Stimulated activated CD8-positive, alpha-beta memory T cell treated with anti-CD3 and anti-CD28 coated beads, Interleukin-12 subunit alpha, Interleukin-12 subunit beta, amount 100 ng/mL, for 4 hours (primary cell): ENCODE measurements around the gene GP1BA.

Experiments used
- DNase-seq: peaks from one replicate; pipeline ENCODE4 v3.0.0-alpha.2; 2020; ENCODE audit warnings: low read depth

The GP1BA gene

DNA sequence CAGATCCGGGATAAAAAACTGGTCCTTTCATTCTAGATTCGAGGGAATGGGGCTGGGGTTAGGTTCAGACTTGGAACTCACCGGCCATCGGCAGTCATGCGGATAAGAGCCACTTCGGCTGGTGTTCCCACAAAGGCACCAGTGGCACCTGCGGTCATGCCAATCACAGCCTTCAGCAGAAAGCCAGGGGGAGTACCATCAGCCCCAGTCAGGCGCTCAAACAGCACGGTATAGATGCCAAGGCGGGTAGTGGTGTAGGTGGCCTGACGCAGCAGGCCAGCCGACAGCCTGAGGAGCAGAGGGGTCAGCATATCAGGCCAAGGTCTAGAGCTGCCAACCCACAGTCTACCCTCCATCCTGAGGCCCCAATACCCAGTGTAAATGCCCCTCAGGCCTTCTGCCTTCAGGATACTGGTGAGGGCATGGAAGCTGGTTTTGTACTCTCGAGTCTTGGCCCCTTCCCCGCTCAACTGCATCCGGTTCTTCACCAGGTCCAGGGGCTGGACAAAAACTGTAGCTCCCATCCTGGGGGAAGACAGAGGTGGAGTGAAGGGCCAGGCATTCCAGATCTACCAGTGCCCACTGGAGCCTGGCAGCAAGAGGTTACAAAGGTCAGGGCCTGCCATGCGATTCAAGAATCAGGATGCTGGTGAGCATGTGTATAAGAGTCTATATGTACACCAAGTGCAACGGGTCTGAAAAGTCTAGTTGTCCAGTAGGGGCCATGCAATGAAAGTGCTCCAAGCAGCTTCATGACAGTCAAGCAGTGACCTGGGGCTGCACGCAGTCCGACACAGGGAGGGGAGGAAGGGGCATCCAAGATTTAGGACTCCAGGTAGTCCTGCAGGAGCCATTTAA is 6.8 kb downstream of the GP1BA start:
- DNase-seq = no peak

DNA sequence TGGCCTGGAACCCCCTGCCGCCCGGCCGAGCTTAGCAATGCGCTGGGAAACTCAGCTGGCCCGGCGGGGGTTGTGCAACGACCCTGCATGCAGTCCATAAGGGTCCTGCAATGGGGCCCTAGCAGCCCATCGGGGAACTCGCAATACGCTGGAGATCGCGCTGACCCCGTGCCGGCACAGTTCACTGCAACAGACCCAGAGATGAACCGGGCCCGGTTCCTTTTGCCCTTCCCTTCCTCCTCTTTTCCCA is 7.4 kb downstream of the GP1BA start:
- no peak for DNase-seq

DNA sequence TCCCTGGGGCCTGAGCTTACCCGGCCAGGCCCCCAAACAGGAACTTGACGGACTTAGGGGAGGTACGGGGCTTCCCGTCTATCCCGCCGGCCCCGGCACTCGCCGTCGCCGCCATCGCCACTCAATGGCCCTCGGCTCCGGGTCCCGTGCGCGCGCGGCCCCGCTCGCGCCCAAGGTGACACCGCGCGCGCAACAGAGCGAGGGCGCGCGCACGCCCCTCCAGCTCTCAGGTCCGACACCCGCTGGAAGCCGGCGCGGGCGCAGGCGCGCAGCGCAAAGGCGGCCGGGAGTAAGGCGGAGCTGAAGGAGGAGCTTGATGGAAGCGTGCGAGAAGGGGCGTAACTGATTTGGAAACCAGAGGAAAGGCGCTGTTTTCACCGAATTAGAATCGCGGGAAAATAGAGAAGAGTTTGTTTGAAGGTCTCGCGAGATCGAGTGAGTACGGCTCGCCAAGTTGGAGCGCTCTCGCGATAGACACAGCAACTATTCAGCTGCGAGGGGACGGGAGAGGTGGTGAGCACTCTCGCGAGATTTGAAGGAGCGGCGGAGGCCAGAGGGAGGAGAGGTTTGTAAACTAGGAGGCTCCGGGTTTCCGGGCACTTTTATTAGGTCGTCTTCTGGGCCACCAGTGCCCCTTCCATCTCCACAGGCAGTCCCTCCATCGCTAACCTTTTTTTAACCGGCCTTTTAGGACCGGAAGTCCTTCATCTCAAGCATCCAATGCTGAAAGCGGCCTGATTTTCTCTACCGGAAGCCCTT is 7.9 kb downstream of the GP1BA start, which contains the start of the genes RNF167 and SLC25A11:
RNF167 (plus strand) TSS at position 473 of the 759 bp plus-strand sequence. CDS start 642 bp downstream, outside the sequence.
SLC25A11 (minus strand) TSS at position 251 of the 759 bp plus-strand sequence; CDS start at position 115, 136 bp downstream.
- peak; percentile 95 for DNase-seq

DNA sequence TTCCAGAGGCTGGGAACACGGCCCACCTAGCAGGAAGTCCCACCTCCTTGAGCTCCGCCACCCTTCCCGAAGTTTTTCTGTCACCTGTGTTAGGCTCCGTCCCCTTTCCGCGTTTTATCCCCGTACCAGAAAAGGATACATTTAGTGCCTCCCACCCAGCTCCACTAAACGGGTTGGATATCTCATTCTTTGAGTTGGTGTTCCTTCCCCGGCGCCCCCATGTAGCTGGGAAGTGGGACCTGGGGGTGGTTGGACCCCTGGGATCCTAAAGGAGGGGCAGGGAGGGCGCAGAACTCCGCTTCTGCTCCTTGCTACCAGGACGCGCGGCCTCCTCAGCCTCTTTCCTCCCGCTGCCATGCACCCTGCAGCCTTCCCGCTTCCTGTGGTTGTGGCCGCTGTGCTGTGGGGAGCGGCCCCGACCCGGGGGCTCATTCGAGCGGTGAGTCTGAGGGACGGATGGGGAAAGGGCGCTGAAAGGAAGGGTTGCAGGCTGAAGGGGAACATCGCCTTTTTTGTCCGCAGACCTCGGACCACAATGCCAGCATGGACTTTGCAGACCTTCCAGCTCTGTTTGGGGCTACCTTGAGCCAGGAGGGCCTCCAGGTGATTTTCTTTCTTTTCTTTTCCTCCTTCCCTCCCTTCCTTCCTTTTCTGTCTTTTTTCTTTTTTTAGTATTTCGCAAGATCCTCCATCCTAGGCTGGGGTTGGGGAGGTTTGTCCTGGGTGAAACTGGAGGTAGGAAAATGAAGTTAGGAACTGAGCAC is 8.7 kb downstream of the GP1BA start:
- DNase-seq = no peak

DNA sequence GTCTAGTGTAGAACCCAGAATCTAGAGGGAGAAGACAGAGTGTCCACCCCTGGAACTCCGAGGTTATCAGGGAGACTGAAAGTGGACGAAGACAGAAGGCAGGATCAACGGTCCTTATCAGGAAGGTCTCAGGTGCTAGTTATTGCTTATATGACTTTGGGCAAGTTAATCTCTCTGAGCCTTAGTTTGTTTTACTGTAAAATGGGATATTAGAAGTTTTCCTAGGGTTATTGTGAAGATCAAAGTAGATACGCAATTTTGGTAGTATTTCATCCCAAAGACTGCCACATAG is 9.2 kb downstream of the GP1BA start:
- DNase-seq = no peak

DNA sequence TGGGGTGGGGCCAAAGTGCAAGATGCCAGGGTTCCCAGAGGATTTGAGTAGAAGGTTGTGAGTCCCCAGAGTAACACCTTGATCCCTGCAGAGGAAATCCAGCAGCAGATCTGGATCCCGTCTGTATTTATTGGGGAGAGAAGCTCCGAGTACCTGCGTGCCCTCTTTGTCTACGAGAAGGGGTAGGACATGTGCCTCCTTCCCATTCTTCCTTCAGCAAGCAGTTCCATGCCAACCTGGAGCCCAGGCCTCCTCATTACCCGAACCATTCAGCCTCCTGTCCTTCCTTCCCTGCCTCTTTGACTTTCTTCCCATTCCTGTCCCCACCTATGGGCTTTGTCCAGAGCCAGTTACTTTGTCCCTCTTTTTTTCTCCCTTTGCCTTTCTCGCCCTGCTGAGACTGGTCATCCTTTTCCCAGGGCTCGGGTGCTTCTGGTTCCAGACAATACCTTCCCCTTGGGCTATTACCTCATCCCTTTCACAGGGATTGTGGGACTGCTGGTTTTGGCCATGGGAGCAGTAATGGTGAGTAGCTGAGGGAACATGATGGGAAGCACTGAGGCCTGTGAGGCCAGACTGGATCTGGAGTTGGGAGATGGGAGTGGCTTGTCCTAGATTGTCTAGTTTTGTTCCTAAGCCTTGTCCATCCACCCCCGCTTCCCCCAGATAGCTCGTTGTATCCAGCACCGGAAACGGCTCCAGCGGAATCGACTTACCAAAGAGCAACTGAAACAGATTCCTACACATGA is 10.9 kb downstream of the GP1BA start:
- no peak for DNase-seq

DNA sequence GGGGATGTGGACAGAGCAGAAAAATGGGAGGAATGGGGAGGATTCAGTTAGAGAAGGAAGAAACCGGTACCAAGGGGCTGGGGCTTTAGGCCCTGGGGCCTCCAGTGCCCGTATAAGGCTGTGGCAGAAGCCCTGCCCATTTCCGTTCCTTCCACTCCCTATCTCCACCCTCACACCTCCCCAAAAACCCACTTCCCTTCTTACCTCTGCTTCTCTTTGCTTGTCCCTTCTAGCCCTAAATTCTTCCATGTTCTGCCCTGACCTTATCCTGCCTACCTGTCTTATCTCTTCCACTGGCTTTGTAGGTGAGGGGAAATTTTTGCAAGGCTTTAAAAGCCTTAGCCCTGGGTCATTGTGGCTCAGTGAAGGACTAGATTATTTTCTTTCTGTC is 12.1 kb downstream of the GP1BA start:
- DNase-seq = no peak

DNA sequence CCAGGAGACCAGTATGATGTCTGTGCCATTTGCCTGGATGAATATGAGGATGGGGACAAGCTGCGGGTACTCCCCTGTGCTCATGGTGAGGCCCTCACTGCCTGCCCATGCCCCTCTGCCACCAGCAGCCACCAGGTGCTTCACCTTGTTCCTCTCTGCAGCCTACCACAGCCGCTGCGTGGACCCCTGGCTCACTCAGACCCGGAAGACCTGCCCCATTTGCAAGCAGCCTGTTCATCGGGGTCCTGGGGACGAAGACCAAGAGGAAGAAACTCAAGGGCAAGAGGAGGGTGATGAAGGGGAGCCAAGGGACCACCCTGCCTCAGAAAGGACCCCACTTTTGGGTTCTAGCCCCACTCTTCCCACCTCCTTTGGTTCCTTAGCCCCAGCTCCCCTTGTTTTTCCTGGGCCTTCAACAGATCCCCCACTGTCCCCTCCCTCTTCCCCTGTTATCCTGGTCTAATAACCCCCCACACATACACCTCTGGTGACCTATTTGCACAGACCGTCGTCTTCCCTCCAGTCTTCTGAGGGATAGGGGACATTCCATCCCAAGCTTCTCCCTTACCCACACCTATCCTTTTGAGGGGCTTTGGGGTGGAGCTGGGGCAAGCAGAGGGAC is 12.6 kb downstream of the GP1BA start:
- DNase-seq = no peak

DNA sequence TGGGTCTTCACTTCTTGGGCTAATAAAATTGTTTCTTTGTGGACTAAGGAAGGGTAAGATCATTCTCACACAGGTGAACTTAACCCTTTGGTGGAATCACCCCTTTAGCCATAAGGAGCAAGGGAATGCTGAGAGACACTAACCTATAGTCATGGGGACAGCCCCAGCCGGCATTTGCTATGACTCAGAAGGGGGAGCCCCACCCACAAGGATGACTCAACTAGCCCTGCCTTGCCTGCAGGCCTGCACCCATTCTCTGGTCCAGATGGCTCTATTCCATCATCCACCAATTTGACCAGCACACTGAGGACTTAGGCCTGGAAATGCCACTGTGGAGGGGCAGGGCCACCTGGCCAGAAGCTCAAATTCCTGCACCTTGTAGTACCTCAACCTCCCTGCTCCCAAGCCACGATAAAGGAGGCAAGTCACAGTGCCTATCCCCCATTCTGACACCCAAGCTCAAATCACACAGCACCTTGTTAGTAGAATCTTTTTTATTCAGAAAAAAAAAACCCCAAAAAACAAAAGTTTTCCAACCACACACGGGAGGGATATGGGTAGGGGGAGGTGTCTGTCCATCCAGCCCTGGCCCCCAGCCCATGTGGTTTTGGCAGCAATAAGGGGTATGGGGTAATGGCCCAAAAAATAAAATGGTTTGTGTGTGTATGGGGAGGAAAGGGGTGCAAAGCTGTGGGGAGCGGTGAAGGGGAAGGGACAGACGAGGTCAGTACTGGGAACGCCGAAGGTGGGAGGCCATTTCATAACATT is 13.3 kb downstream of the GP1BA start:
- peak; percentile 74 for DNase-seq

DNA sequence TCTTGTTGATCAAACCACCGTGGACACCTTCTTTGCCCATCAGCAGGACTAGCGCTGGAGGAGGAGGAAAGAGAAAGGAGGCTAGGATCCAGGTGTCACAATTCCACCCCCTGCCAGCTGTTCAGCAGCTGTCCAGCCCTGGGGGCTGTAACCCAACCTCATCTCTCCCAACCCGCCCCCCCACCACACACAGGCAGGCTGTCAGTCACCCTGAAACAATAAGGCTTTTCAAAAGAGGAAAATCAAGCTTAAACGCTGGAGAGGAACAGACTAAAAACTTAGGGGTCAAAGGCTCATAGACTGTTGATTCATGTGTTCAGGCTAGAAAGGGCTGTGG is 13.8 kb downstream of the GP1BA start:
- no peak for DNase-seq

DNA sequence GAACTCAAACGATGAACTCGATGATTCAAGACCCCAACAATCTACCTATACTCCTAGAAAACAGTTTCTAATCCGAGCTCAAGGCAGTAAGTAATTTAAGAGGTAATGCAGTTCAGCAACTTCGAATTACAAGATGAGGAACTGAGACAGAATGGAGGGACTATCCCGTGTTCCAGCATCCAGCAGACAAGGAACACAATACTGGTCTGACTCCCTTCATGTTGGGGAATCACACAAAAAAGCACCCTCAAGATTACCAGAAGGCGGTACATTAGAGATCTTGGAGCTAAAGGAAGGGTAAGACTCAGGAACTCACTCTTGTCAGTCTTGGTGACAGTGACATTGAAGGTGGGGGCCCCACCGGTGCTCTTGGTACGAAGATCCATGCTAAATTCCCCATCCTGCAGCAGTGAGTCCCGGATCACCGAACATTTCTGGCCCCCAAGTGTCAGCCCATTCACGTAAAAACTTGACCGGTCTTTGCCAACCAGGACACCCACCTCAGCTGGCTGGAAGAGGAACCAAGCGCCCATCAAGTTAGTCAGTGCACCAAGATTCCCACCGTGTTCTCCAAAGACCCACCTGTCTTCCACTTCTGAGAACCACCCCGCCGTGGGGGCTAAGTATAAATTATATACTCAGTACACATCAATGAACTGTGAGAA is 14.4 kb downstream of the GP1BA start:
- DNase-seq = no peak

DNA sequence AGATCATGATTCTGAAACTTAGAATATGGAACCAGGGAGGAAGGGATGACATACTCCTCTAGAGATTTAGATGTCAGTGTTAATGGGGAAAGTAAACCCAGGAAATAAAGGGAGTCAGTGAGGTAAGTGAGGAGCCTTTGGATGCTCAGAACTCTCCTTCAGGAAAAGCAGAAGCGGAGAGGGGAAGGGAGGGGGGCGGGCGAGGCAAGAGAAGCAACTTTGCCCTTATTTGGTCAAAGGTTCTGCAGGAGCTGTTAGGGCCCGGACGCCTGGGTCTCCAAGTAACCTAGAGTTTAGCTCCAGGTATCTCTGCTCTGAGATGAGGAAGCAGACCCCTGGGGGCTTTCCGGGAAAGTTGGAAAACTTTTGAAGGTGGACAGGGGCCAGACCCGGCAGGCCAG is 14.9 kb downstream of the GP1BA start:
- no peak for DNase-seq

DNA sequence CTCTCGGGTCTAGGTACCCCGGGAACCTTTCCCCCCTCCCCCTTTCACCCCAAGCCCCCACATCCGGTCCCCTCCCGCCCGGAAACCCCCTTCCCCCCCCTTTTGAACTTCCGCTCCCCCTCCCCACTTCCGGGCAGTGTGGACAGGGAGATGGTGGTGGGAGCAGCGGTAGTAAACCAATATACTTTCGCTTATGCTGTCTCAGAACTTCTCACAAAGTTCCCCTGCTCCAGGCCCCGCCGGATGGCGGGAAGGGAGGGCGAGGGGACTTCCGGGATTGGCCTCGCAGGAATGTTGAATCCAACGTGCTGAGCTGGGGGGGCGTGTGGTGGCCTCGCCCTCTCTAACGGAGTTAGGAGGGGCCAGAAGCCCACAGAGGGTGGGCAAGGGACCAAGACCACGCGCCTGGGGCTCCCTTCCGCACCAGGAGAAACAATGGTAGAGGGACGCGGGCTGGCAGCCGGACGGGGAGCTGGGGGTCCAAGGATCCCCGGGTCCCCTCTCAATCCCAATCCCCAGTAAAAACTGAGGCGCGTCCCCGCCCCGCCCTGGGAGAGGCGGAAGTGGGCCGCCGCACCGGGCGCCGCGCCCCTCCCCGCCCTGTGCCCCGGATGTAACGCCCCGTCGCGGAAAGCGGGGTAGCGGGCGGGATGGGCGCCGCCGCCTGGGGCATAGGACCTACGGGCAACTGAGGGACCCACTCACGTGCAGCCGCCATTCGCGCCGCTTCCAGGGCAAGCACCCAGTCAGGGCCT is 15.5 kb downstream of the GP1BA start:
- peak; percentile 53 for DNase-seq

DNA sequence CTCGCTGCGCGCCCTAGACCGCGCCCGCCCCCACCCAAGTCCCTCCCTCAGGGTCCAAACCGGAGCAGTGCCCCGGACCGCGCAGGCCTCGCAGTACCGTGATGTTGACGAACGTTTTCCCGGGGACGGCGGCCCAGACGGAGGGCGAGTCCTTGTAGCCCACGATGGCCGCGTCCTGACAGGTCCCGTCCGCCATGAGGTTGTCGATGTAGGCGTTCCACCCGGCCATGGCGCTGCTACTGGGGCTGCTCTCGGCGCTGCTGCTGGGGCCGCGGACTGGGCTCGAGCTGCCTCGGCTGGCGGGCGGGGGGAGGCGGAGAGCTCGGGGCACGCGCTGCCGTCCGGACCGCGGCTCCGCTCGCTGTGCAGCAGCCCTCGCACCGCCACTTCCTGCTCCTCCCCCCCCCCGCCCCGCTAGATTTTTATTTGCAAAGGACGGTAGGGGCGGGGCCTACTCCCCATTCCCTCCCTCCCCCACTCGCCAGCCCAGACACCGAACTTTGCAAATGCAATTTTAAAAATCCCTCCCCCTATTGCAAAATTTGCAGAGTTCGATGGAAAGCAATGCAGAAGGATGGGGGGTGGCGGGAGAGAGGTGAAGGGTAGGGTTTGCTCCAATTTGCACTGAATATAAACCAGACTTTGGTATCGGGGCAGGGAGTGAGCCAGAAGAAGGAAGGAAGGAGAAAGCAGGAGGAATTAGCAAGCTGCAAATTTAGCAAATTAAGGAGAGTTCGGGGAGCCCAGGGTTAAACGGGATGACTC is 16.3 kb downstream of the GP1BA start, which contains the start of gene PFN1:
PFN1 (minus strand) TSS at position 365 of the 765 bp plus-strand sequence; CDS start at position 229, 136 bp downstream.
- peak; percentile 85 for DNase-seq

DNA sequence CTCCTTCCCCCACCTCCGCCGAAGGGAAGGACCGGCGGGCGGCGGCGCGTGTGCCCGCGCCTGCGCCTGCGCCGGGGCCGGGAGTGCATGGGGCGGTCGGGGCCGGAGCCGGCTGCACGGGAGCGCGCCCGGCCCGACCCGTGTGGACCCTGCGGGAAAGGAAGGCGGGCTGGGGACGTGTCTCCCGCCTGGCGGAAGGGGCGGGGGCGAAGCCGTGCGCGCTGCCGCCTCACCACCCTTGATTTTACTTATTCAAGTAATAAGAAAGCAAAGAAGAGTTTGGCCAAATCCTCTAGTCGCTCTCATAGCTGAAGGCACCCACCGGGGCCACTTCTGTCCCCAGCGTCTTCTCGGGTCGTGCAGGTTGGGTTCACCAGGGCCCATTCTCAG is 16.8 kb downstream of the GP1BA start:
- DNase-seq = peak; percentile 59

DNA sequence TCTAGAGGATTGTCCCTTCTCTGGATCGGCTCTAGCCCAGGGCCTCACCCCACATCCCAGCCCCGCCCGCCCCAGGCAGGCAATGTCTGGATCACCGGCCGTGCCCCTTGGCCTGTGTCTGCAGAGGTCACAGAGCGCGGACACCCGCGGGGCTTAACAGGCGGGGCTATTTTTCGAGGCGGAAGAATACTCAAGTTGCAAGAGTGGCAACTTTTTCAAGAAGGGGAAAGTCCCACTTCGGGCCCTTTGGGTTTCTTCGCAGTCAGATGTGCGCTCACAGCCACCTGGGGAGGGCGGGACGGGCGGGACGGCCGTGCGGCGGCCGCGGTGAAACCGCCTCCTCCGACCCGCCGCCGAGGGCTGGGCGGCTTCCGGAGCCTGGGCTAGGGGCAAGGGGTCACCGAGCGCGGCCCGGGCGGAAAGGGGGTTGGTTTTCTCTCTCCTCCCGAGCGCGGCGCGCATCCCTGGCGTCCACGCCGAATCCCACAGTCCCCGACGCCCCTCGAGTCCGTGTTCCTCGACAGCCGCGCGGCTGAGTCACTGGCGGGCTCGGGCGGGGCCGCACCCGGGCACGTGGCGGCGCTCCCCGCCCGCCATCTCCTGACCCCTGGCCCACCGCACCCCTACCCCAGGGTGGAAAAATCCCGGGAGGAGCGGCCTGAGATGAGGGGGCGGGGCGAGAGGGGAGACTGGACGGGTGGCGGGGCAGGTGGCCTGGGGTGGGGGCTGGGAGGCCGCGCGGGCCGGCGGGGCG is 17.4 kb downstream of the GP1BA start:
- peak; percentile 69 for DNase-seq

DNA sequence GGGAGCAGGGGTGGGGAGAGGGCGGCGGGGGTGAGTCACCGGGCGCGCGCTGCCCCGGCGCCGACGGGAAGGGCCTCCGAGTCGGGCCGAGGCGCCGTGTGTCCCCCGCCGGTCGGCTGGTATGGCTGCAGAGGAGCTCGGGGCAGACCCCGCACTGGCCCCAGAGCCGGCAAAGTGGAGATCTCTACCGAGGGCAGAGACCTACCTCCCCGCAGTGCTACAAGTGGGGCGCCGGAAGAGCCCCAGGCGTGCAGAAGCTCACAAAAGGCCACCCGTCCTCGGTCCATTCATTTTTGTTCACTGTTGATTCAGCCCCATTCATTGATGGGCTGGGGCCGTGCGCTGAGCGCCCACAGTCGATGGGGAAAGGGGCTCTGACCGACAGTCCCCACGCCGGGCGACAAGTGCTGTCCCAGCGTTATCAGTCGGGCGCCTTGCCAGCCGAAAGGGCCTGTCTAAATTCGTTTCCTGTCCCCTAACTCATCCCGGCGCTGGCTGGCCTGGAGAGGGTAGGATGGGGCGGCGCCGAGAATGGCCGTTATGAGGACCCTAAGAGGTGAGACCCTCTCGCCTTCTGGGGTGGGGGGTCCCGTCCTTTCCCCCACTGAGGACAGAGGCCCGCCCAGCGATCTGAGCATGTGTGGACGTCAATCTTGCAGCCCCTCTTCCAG is 18.1 kb downstream of the GP1BA start:
- DNase-seq = peak; percentile 19
